Measurements from ENCODE around the gene SMIM14.
A peak's percentile ranks its signal among the peaks of the same experiment; 100 is the strongest.
"Not testable (repeated sequence)": the region's sequence is repeated elsewhere in the genome, so short reads cannot be mapped to it uniquely, and the experiment has no call there.

Gene SMIM14

DNA sequence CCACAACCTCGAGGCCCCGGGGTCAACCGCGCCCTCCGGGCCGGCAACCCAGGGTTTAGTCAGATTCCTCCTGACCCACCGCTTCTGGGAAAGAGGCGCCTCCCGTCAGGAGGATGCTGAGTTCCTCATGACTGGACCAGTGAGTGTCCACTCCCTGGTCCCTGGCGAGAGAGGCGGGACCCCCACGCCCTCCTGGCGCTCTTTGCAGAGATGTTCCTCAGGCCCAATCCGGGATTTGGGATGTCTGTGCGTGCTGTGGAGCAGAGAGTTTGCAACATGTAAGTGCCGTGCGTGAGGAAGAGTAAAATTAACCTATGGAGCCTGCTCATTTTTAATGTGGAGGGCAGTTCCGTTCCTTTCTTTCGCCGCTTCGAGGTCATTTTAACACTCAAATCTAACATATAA, 110.6 kb downstream of the SMIM14 start:
- no peak for DNase-seq

DNA sequence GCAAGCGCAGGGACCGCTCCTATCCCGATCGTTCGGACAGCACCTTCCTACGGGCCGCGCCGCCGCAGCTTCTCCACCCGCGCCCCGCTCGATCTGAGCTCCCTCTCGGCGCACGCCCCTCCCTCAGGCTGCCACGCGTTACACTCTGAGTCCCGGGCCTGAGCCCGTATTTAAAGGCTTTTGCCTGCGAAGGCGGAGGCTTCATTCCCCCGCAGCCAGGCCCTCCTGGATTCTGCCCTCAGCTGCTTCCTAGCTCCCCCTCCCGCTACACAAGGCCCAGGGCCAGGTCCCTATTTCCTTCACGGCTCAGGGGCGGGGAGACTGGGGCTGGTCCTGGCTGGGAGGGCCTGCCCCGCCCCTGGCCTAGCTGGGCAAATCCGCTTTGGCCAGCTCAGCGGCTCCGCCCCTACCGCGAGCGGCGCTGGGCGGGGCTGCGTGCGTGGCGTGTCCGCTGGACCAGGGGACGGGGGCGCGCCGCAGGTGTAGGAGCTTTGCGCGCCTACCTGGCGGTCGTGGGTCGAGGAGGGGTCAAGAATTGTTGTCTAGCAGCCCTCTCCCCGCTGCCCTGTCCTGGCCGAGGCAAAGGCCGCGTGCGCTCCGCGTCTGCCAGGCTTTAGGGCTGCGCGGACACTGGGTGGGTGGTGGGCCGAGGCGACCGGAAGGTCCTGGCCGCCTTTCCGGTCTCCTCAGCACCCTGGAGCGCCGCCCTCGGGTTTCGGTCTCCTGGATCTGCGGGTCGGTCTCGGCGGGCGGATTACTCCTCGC, 111.2 kb downstream of the SMIM14 start, which contains the start of gene UGDH:
TSS of gene UGDH (minus strand) at position 144 of the 765 bp plus-strand sequence. CDS start 5,927 bp downstream, outside the sequence.
- DNase-seq, result peak; percentile 92

DNA sequence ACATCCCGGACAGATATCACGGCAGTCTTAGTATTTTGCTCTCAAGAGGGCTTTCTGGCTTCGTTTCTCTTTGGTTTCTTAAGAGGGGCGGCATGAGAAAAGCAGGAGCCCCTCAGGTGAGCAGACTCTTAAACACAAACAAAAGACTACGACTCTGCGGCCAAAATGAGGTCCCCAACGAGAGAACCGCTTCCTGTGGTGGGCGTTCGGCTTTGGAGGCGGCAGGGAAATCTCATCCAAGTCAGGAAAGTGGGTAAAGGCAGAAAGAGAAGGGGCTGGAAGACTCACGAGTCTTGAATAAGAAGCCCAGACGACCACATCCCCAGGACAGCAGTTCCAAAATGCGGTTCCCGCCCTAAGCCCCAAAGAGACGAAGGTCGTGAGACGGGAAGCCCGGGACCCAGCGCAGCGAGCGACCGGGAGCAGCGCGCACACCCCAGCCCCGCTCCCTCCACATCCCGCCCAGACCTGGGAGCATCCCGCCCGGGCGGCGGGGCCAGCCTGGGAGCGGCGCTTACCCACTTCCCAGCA, 111.8 kb downstream of the SMIM14 start:
- peak; percentile 61 for DNase-seq

DNA sequence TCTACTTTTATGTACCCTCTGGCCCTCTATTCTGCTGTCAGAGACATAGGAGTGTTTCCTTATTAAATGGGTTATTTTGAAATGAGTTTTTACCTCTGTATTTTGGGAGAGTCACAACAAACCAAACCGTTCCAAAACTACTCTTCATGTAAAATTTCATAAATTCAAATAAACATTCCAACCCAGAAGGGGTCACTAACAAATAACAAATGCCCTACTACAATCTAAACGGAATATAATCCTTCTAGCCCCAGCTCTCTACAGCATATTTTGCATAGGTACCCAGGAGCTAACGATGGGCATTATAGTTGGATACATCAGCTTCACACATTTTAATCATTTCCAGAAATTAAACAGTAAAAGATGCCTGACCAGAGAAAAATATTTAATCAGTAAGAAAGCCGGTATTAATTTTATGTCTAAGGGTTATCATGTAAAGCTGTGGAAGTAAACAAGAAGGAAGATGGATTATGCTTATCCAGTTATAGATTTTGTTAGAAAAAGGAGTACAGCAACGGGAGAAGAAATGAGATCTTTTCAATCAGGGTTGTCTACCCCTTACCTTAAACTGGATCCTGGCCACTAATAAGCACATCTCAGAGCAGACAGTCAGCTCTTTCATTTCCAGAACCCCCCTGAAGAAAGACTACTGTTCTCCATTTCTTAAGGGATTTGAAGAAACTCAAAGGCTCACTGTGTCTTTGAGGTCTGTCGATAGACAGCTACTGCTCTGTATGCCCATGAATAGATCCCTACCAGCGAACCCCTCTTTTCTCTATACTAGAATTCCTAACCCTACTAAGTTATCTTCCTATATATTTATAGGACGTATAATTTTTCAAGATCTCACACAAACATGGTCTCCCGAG, 112.6 kb downstream of the SMIM14 start:
- DNase-seq, result no peak

DNA sequence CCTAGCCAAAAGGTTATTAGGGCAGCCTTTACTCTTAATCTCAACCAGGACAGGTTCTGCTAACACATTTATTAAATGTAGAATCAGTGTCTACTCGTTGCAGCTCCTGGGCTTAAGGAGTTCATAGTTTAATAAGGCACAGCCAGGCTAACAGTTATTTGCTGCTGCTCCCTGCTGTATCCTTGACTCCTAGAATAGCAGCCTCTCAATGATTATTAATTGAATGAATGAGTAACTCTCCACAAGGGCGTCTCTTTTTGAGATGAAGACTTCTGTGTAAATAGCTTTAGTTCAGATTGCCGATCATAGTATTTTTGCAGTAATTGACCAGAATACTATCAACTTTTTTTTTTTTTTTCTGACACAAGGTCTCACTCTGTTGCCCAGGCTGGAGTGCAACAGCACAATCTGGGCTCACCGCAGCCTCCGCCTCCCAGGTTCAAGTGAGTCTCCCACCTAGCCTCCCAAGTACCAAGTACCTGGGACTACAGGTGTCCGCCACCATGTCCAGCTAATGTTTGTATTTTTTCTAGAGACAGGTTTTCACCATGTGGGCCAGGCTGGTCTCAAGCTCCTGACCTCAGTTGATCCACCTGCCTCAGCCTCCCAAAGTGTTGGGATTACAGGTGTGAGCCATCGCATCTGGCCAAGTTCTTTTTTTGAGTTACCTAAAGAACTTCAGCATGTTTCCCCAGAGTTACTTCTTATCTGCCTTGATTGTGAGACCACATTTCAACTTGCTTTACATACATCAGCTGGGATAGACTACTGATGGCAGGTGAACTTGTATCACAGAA, 114.3 kb downstream of the SMIM14 start:
- DNase-seq, result no peak

DNA sequence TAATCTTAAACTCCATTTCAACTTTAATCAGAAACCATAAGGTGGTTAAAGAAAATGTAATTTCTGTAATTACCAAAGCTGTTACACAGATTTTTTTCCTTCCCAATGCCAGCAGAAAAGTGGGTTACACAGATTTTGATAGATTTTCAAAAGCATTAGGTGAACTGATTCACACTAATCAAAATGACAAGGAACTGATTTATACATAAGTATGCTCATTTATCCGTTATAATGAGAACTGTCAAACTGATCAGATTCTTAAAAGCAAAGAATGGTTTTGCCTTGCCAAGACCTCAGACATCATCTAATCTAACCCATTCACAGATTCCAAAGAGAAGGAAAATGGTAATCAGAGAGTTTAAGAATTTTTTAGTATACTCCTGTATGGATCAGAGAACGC, 116.6 kb downstream of the SMIM14 start:
- no peak for DNase-seq

DNA sequence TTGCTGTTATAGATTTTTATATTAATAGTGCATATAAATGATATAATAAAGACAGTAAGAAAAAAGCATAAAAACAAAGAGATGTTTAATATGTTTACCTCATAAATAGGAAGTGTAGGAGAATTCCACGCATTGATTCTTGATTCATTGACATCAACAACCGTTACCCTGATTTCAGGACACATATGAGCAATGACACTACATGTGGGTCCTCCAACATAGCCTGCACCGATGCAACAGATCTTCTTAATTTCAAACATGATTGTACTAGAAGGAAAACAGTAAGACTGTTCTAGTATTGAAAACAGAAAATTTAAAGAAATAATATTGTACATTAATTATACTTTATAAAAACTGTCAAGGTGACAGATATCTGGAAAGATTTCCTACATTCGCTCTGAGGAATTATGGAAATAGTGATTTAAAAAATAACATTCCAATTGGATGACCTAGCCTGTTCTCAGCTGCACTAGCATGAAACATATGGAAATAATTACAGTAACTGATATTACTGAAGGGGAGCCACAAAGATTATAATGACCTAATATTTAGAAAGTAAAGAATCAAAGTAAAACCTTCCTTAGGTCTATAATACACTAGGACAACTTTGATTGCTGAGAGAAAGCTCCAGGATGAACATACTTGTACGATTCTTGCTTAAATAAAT, 117.3 kb downstream of the SMIM14 start:
- DNase-seq, result no peak

DNA sequence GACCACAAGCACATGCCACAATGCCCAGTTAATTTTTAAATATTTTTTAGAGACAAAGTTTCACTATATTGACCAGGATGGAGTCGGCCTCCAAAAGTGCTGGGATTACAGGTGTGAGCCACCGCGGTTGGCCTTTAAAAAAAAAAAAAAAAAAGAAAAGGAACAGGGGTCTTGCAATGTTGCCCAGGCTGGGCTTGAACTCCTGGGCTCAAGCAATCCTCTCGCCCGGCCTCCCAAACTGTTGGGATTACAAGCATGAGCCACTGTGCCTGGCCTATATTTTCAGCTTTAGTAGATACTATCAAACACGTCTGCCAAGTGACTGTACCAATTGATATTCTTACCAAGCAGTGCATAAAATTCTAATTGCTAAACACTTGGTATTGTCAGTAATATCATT, 120.2 kb downstream of the SMIM14 start:
- DNase-seq, result no peak

DNA sequence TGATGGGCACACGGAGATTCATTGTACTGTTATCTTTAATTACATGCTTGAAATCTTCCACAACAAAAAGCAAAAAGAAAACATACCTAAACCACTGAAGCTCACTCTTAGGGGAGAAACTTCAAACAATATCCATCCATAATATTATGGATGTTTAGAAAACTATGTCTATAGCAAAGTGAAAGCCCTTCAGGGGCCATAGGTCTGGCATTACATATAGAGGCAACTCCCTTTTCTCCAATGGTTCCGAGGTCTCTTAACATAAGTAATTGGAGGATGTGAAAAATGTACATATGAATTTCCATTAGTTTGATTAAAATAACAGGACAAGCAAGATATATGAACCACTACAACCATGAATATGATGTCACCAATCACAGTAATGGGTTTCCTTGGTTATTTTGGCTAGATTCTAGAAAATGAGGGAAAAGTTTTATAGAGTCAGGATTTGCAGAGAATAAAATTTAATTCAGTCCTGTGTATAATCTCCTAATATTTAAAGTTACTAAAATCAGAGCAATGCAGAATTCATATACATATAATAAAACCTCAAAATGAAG, 122.2 kb downstream of the SMIM14 start:
- DNase-seq, result no peak

DNA sequence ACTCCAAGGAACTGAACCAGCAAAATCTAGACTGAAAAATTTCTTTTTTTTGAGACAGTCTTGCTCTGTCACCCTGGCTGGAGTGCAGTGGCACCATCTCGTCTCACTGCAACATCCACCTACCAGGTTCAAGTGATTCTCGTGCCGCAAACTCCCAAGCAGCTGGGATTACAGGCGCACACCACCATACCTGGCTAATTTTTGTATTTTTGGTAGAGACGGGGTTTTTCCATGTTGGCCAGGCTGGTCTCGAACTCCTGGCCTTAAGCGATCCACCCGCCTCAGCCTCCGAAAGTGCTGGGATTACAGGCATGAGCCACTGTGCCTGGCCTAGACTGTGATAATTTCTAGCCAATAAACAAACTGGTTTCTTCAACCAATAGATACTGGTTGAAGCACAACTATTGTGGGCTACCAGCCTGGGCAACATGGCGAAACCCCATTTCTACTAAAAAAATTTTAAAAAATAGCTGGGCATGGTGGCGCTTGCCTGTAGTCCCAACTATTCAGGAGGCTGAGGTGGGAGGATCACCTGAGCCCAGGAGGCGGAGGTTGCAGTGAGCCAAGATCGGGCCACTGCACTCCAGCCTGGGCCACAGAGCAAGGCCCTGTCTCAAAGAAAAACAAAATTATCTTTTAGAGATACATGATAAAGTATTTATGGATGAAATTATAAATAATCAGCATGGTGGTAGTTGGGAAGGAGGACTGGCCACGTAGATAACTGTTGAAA, 122.8 kb downstream of the SMIM14 start:
- not testable (repeated sequence) for DNase-seq

DNA sequence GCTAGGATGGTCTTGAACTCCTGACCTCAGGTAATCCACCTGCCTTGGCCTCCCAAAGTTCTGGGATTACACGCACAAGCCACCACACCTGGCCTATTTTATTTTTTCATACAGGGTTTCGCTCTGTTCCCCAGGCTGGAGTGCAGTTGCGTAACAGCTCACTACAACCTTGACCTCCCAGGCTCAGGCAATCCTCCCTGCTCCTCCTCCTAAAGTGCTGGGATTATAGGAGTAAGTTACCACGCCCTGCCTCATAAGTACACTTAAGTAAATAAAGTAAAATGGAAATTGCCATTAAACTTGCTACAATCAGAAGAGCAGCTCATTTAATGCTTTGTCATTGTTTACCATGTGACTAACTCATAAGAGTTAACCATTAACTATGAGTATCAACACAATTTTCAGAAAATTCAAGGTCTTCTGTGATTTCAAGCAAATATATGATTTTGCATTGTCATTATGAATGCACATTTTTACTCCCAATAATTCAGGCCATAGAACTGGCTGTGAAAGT, 123.7 kb downstream of the SMIM14 start:
- DNase-seq, result no peak

DNA sequence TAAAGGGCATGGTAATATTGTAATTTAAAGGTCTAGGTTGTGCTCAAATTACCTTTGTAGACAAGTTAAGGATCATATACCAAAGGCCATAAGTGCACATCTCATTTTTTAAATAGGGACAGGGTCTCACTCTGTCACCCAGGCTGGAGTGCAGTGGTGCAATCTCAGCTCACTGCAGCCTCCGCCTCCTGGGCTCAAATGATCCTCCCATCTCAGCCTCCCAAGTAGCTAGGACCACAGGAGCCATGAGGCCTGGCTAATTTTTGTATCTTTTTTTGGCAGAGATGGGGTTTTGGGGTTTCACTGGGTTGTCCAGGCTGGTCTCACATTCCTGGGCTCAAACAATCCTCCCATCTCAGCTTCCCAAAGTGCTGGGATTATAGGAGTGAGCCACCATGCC, 124.4 kb downstream of the SMIM14 start:
- not testable (repeated sequence) for DNase-seq

DNA sequence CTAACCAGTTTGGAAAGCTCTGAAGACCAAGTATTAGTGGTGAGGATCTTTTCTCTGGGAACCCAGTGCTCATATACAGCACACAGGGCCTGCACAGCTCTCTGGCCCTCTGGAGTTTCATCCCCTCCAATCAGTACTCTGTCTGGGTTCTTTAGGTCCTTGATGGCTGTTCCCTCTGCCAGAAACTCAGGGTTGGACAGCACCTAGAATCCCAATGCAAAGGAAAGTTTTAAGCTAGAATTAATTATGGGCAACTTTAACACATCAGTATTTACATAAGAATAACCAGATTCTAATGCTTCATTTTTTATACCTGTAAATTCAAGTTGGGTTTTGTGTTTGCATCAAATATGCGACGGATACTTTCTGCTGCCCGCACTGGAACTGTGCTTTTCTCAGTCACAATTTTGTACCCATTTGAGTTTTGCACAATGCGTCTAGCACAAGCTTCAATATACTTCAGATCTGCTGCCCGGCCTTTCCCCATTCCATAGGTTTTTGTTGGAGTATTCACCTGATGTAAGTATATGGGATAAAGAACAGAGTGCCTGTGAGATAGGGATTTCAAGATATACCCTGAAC, 128.2 kb downstream of the SMIM14 start:
- no peak for DNase-seq

DNA sequence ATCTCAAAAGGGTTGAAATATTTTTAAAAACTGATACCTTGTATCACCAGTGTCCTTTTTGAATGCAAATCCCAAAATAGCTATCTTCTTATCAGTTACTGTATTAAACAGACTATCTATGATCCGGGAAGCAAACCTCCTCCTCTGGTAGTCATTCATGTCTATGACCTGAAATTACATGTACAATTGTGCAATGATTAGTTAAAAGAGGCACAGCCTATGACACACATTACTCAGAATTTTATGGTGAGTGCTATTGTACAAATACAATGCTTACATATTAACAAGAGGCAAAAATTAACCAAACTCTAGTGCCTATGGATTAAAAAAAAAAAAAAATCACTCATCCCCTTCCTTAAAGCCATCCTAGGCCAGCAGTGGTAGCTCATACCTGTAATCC, 133.1 kb downstream of the SMIM14 start:
- DNase-seq, result no peak

DNA sequence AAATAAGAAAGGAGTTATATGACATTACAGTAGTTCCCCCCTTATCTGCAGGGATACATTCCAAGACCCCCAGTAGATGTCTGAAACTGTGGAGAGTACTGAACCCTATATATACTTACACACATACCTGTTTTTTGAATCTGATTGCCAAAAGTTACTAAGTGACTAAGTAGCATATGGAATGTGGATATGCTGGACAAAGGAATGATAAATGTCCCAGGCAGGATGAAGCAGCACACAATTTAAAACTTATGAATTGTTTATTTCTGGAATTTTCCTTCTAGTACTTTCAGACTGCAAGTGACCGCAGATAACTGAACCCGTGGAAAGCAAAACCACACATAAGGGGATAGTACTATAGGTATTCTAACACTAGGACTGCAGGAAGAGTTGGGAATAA, 134.1 kb downstream of the SMIM14 start:
- DNase-seq, result no peak

DNA sequence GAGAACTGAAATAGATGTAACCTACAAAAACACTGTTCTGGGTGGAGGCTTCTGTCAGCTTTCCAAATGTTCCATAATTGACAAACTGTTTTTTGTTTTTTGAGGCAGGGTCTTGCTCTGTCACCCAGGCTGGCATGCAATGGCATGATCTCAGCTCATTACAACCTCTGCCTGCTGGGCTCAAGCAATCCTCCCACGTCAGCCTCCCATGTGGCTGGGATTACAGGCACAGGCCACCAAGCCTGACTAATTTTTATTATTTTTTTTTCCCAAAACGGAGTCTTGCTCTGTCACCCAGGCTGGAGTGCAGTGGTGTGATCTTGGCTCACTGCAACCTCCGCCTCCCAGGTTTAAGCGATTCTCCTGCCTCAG, 136.0 kb downstream of the SMIM14 start:
- DNase-seq, result not testable (repeated sequence)

DNA sequence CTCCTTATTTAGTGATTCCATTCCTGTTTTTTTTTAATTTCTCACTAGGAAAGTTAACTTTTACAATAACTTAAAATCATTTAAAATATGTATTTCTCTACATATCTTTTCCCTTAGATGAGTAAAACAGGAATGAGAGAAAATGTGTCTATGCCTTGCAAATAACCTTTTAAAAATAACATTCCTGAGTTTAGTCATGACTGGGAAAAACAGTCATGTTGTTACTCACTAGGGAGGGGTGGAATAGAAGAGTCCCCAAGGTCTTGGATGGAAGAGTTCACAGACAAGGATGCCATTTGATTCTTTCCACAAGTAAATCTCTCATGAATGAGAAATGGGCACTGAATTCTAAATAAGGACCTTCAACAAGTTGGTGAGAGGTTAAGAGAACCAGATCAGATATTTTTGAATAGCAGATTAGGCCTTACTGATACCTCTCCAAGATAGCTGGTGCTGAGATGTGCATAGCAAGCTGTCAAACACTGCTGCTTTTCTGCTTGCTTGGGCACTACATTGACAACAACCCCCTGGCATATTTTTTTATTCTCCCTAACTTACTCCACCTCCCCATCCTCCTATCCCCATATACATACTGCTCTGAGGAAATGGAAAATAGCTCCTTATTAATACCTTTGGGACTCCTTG, 136.5 kb downstream of the SMIM14 start:
- no peak for DNase-seq

DNA sequence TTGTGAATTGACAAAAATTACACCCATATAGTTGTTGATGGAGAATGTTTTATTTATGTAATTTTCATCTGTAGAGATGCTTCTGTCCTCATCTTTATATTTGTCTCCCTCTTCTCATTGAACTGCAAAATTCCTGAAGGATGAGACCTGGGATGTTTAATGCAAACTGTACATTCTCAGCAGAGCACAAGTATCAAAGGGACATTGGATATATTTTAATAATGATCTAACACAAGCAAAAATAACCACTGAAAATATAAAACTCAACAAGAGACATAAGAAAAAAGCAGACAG, 140.0 kb downstream of the SMIM14 start:
- DNase-seq, result no peak

DNA sequence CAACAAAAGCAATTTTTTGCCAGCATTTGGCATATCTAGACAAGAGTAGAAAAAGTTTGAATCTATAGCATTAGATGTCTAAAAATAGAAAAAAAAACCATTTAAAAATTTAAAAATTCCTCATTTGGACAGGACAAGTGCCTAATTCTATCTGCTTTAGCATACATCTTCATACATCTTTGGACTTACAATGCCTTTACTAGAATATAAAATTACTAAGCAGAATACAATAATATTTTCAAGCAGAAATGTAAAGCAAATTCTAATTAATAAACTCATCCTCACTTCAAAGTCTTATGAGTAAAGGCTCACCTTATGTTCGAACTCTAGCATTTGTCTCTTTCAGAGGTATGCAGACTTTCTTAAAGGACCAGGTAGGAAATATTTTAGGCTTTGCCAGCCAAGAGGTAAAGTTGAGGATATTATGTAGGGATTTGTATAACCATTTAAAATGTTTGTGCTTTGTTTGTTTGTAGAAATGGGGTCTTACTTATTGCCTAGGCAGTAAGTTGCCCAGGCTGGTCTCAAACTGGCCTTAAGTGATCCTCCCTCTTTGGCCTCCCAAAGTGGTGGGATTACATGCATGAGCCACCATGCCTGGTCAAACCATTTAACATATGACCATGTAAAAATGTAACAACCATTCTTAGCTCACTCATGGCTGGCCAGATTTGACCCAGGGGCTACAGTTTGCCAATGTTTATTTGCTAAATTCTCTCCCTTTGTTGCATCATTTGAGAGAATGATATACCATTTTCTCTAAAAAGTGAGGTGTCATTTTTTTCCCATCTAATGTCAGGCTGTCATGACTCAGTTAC, 140.5 kb downstream of the SMIM14 start:
- no peak for DNase-seq
